HG03378 (cell line): Measurements from ENCODE around the gene GPR17.

Source experiments
- ATAC-seq: cut with Tn5 transposase; IDR thresholded peaks from one replicate; pipeline ENCODE4 v1.9.1; 2021; ENCODE audit warnings: mild to moderate bottlenecking, moderate library complexity; ENCODE audit not compliant: unreplicated experiment

GPR17 gene

DNA sequence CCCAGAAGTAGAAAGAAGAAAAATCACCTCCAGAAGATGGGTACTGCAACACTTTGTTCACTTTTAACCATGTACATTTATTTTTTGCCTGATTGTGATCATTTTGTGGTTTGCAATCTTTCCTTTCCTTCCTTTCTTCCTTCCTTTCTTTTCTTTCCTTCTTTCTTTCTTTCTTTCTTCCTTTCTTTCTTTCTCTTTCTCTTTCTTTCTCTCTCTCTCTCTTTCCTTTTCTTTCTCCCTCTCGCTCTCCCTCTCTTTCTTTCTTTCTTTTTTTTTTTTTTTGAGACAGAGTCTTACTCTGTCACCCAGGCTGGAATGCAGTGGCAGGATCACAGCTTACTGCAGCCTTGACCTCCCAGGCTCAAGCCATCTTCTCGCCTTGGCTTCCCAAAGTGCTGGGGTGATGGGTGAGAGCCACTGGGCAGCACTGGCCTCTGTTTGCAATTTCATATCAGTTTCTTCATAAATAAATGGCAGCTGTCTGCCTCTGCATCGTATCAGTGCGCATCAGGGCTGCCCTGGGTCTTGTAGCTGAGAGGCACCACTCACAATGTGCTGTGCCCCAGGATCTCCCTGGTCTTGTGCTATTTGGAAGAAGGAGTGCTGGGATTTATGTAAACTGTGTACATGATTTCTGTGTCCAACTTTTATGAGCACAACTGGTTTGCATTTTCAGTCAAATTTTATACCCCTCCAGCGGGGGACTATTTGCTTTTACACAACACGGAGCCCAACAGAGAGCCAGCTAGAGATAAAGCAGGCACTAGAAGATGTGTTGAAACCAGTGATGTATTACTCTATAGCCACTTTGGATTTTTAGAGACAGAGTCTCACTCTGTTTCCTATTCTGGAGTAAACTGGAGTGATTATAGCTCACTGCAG lies 36.3 kb downstream of the GPR17 start:
- no peak for ATAC-seq

DNA sequence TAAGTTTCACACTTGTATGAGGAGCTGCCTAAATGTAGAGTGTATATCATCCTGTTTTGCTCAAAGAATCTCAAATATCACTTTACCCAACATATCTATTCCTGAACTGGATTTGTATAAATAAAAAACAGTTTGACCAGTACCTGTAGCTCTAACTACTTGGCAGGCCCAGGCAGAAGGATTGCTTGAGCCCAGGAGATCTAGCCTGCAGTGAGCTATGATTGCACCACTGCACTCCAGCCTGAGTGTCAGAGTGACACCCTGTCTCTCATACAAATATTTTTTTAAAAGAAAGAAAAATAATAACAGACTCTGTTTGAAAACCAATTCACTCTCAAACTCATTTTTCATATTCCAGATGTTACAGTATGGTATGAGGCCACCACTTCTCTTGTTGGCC lies 37.1 kb downstream of the GPR17 start:
- no peak for ATAC-seq

DNA sequence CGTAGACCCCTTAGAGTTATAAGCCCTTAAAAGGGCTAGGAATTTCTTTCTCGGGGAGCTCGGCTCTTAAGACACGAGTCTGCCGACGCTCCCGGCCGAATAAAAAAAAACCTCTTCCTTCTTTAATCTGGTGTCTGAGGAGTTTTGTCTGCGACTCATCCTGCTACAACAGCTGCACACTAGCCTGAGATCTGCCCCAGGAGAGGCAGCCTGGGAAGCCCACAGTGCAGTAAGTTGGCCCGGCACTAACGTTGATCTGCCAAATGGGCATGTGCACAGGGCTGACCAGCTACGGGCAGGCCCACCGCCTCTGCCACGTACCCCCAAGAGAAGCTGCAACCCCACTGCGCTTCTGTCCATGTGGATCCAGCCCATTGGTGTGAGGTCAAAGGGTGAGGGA lies 37.8 kb downstream of the GPR17 start:
- ATAC-seq = no peak

DNA sequence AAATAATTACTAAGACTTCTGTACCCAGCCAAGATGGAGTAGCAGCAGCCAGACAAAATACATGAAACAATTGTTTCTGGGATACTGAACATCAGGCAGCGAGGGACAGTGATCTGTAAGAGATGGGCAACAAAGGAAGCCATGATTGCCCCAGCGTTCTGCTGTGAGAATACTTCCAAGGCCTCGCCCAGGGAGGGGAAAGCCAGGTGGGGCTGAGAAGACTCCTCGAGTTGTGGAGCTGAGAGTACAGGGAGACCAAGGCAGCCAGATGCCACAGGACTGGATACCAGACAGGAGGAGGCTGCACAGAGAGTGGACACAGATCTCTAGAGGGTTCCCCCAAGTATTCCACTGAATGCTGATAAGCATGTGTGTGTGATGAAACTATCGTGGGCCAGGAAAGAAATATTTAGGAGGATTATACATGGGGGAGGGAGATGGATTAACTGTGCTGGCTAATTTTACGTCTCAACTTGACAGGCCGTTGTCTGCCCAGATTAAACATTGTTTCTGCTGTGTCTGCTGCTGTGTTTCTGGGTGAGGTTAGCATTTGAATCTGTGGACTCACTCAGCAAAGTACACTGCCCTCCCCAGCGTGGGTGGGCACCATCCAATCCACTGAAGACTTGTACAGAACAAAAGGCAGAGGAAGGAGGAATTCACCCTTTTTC lies 39.6 kb downstream of the GPR17 start:
- ATAC-seq = no peak

DNA sequence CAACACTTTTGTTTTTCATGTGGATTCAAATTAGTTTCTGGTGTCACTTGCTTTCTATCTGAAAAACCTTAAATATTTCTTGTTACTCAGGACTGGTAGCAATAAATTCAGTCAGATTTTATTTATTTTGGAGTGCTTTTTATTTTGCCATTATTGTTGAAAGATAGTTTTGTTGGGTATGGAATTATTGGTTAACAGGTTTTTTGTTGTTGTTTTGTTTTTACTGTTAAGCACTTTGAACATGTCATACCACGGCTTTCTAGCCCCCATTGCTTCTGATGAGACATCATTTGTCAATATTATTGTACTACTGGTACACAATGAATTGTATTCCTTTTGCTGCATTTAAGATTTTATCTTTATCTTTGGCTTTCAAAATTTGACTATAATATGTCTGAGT lies 42.5 kb downstream of the GPR17 start:
- ATAC-seq = no peak

DNA sequence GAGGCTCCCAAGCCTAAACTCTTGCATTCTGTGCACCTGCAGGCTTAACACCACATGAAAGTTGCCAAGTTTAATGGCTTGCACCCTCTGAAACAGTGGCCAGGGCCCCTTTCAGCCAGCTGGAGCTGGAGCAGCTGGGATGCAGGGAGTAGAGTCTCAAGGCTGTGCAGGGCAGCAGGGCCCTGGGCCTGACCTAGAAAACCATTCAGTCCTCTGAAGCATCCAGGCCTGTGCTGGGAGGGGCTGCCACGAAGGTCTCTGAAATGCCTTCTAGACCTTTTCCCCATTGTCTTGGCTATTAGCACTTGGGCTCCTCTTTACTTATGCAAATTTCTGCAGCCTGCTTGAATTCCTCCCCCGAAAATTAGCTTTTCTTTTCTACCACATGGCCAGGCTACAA lies 44.7 kb downstream of the GPR17 start:
- ATAC-seq = no peak

DNA sequence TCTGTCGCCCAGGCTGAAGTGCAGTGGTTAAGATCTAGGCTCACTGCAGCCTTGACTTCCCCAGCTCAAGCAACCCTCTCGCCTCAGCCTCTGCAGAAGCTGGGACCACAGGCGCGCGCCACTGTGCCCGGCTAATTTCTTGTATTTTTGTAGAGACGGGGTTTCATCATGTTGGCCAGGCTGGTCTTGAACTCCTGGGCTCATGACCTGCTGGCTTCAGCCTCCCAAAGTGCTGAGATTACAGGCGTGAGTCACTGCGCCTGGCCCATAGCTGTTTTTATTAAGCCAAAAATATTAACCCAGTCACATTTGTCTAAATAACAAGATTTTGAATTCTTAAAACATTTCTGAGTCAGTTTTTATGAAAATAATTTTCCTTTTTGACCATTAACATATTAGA lies 49.0 kb downstream of the GPR17 start:
- ATAC-seq = no peak

DNA sequence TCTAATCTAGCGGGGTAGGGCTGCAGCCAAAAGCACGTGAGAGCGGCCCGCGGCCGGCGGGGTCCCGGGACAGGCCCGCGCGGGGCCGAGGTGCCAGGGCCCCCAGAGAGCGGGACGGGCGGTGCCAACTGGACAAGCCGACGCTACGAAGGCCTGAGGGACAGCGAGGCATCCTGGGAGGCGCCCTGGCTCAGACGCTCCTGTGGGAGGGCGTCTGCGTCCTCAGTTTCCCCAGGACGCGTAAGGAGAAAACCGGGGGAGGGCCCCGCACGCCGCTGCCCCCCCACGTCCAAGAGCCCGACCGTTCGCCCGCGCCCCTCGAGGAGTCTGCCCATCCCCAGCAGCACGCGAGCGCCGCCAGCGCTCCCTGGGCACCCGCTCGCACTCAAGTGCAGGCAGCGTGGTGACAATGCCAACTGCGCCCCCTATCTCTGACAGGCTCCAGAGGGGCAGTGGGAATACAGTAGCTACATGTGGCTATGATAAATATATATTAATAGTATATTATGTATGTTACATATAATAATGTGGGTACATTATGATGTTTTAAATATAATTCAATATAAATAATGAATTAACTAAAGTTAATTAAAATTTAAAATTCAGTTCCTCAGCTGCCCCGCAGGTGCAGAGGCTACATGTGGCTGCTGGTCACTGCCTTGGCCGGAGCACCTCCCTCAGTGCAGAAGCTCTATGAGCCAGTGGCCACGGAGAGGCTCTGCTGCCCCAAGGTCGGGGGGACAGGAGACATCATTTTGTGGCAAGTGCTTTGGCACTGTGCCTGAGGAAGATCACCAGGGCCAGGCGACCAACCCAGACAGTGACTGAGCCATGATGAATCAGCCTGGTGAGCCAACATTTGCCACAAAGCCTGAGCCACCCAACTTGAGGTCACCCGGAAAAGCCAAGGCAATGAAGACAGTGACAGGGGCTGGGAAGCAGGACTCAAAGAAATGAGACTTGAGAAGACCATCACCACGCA lies 49.8 kb downstream of the GPR17 start:
- no peak for ATAC-seq

DNA sequence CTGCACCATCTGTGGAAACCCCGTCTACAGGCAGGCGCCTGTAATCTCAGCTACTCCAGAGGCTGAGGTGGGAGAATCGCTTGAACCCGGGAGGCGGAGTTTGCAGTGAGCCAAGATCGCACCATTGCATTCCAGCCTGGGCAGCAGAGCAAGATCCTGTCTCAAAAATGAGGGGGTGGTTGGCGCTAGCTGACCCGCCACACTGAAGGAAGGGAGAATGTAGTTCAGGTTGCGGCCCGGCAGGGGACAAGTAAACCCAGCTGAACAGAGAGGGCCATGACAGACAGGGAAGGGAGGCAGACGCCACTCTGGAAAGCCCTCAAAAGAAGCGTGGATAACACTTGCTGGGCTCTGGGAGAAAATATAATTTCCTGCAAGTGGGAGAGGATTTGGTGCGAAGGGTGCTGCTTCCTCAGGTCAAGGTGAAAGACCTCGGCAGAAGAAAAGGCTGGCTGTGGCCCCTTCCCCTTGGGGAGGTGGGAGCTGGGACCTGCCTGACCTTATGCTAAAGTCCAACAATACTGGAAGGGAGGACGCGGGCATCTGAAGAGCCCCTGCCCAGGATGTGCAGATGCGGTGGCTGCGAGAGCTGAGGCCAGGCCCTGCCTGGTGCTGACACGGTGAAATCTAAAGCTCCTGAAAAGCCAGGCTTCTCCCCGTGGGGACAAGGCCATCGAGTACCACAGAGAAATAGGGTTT lies 51.7 kb downstream of the GPR17 start:
- ATAC-seq = no peak

DNA sequence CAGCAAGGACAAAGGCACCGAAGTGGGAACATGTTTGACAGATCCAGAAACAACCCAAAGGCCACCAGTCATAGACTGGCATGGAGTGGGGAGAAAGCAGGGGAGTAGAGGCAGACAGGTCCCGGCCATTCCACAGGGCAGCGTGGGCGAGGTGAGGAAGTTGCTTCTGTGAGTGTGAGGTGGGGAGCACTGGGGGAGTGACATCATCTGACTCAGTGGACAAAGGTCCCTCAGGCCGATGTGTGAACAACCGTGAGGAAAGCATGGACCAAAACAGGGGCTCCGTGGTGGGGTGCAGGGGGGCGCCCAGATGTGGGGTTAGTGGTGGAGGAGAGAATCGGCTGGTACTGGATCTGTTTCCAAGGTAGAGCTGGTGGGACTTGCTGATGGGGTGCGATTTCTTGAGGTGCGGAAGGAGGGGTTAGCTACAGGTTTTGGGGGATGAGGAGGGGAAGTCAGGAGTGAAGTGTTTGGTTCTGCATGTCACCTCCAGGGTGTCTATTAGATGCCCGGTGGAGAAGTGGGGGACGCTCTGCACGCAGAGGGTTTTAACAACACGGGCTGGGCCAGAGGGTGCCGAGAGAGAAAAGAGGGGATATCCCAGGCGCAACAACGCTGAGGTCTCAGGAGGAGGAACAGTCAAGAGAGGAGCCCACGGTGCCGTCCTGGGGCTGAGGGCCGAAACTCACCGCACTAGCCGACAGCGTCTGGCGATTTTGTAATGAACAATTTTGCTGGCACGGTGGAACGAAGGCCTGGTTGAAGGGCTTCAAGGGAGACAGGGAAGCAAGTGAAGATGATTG lies 52.8 kb downstream of the GPR17 start:
- no peak for ATAC-seq

DNA sequence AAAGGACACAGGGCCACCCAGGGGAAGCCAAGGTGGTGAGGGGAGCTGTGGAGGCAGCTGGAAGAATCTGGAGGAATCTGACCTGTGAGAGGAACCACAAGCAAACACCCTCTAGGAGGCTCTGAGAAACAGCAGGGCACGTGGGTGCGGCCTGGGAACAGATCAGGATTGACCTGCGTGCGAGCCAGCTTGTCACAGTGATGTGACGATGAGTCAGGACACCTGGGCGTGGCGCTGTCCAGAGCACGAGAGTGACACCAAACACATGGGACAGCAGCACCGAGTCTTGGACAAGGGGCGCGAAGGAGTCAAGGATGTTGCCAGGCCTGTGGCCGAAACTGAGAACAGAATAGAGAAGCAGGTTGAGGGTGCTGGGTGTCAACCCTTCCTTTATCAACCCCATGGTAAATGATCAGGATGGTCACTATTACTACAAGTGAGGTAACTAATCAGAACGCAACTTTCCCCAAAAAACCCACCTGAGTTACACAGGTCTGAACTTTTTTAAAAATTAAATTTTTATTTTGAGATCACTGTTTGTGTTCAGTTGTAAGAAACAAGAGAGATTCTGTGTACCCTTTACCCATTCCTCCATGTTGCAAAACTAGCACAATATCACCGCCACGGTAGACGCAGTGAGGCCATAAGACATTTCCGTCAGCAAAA lies 54.7 kb downstream of the GPR17 start:
- ATAC-seq = peak; percentile 79

DNA sequence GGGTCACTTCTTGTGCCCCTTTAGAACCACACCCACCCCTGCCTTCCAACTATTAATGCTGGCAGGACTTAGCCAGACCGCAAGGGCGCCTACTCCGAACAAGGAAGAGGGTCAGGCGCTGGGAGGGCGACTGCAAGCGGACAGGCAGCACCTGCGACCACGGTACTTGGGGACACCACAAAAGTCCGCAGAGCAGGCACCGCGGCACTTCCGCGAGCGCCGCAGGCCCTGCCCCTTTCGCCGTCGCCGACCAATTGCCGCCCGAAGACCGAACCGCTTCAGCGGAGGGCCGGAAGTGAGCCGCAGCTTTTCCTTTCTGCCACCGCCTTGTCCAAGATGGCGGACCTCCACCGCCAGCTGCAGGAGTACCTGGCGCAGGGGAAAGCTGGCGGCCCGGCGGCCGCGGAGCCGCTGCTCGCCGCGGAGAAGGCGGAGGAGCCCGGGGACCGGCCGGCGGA lies 55.3 kb downstream of the GPR17 start, which contains the start of gene SFT2D3:
Gene SFT2D3 (plus strand): TSS at position 305 of the 458 bp plus-strand sequence. CDS start 32 bp downstream, at position 337.
- peak; percentile 60 for ATAC-seq

DNA sequence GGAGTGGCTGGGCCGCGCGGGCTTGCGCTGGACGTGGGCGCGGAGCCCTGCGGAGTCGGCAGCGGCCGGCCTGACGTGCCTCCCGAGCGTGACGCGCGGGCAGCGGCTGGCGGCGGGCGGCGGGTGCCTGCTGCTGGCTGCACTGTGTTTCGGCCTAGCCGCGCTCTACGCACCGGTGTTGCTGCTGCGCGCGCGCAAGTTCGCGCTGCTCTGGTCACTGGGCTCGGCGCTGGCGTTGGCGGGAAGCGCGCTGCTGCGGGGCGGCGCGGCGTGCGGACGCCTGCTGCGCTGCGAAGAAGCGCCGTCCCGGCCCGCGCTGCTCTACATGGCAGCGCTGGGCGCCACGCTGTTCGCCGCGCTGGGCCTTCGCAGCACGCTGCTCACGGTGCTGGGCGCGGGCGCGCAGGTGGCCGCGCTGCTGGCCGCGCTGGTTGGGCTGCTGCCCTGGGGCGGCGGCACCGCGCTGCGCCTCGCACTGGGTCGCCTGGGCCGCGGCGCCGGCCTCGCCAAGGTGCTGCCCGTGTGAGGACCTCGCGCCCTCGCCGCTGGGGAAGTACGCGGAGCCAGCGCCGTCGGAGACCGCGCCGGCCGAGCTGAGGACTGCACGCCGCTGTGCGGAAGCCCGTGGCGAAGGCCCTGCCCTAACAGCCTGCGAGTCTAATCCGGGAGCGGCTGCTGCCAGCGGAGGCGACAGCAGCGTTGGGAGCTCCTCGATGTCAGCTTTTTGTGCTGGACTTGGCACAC lies 55.9 kb downstream of the GPR17 start:
- ATAC-seq = peak; percentile 32
